ENCODE results near the gene TMEM200A. TPM values are rescaled to one million over a fixed set of nuclear protein-coding genes. Genes with fewer than 3 reads are reported as not detected.

Gene TMEM200A
- total RNA-seq, 1 experiment from 2014 or later = not detected

DNA sequence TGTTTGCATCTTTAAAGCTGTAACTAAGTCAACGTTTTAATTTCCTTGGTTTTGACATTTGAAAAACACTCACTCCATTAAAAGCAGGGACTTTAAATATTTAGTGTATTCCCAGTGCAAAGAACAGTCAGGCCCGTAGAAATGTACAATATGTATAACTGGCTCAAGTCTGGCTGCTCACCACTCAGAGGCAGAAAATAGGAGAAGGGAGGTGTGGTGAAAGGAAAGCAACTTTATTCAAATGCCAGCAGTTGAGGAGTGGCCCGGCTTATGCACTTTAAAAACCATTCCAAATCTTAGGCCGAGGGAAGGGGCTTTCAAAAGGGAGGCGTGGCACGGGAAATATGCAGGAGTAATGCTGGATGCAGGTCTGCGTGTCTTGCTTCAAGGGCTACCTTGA lies 120.6 kb downstream of the TMEM200A start:
- no peaks in the 10 kb centered on the region for H3K9me2 ChIP-seq (ENCODE audit: insufficient read depth)
- H3K27ac ChIP-seq = no peak overlapping the region
- H3K9me3 ChIP-seq (ENCODE audit: insufficient read depth, low read depth) = no peaks in the 10 kb centered on the region
- CTCF ChIA-PET = no interaction called here
- POLR2A ChIA-PET (ENCODE audit: unreplicated experiment) = no interaction called here
- no peak overlapping the region for H2AFZ ChIP-seq
- H4K20me1 ChIP-seq (ENCODE audit: insufficient read depth) = no peaks in the 10 kb centered on the region
- BruUV-seq (replicated peaks) = no TSS peak
- no peaks in the 10 kb centered on the region for H3K27me3 ChIP-seq (ENCODE audit: insufficient read depth, low read depth)
- TF ChIP-seq, protein P1, sequence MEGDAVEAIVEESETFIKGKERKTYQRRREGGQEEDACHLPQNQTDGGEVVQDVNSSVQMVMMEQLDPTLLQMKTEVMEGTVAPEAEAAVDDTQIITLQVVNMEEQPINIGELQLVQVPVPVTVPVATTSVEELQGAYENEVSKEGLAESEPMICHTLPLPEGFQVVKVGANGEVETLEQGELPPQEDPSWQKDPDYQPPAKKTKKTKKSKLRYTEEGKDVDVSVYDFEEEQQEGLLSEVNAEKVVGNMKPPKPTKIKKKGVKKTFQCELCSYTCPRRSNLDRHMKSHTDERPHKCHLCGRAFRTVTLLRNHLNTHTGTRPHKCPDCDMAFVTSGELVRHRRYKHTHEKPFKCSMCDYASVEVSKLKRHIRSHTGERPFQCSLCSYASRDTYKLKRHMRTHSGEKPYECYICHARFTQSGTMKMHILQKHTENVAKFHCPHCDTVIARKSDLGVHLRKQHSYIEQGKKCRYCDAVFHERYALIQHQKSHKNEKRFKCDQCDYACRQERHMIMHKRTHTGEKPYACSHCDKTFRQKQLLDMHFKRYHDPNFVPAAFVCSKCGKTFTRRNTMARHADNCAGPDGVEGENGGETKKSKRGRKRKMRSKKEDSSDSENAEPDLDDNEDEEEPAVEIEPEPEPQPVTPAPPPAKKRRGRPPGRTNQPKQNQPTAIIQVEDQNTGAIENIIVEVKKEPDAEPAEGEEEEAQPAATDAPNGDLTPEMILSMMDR (conservative IDR thresholded peaks at IDR 0.05) = no peak
- no peak for TF ChIP-seq EZH2 (IDR thresholded peaks at IDR 0.05; ENCODE audit: low read depth)
- no peaks in the 10 kb centered on the region for H3K79me2 ChIP-seq (ENCODE audit: low read depth)
- H3F3A ChIP-seq (ENCODE audit: insufficient read depth, low read depth) = no peaks in the 10 kb centered on the region
- no peak for DNase-seq
- no peaks in the 10 kb centered on the region for H3K4me1 ChIP-seq (replicated peaks; ENCODE audit: insufficient read depth)
- intact Hi-C loops (cut with micrococcal nuclease; ENCODE audit: unreplicated experiment) = no loop called here
- no peak overlapping the region for H3K4me2 ChIP-seq
- H3K4me3 ChIP-seq = no peak overlapping the region
- no peaks in the 10 kb centered on the region for H3K36me3 ChIP-seq (ENCODE audit: low read depth)

DNA sequence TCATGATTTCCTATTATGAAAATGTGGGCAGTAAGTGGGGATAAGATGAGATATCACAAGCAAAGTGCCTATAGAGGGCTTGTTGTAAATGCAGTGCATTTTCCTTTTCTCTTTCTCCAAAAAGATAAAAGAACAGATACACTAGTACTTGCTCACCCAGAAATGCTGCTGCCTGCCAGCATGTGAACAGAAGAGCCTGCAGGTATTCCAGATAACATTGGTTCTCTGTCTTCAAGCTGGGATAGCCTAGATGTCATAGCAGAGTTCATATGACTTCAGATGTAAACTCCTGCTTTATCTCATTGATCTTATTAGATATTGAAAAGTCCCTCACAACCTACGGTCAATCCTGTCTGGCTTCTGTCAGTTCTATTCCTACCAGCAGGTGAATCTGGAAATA lies 123.7 kb downstream of the TMEM200A start:
- H3K9me3 ChIP-seq (ENCODE audit: insufficient read depth, low read depth) = no peaks in the 10 kb centered on the region
- no peak for DNase-seq
- no peaks in the 10 kb centered on the region for H3K79me2 ChIP-seq (ENCODE audit: low read depth)
- no peaks in the 10 kb centered on the region for H3K4me1 ChIP-seq (replicated peaks; ENCODE audit: insufficient read depth)
- no peaks in the 10 kb centered on the region for H3K27me3 ChIP-seq (ENCODE audit: insufficient read depth, low read depth)
- no peak for TF ChIP-seq EZH2 (IDR thresholded peaks at IDR 0.05; ENCODE audit: low read depth)
- TF ChIP-seq, protein P1 (conservative IDR thresholded peaks at IDR 0.05) = no peak
- 0 out of 2 replicates have a peak overlapping the region, but pooled peaks have one; percentile 53 for H2AFZ ChIP-seq
- no peaks in the 10 kb centered on the region for H3F3A ChIP-seq (ENCODE audit: insufficient read depth, low read depth)
- no TSS peak for BruUV-seq (replicated peaks)
- ChIA-PET CTCF (no interaction called here), POLR2A (ENCODE audit: unreplicated experiment) (no interaction called here)
- no peaks in the 10 kb centered on the region for H3K36me3 ChIP-seq (ENCODE audit: low read depth)
- H3K4me2 ChIP-seq = no peak overlapping the region
- no peak overlapping the region for H3K27ac ChIP-seq
- intact Hi-C loops (cut with micrococcal nuclease; ENCODE audit: unreplicated experiment) = no loop called here
- no peak overlapping the region for H3K4me3 ChIP-seq
- H3K9me2 ChIP-seq (ENCODE audit: insufficient read depth) = 0 out of 2 replicates have a peak, but pooled peaks cover 4% of the 10 kb centered on the region
- no peaks in the 10 kb centered on the region for H4K20me1 ChIP-seq (ENCODE audit: insufficient read depth)

Other genes with a start within 250 kb of the TMEM200A start
- not detected in 2 replicates for gene SAMD3, start 143.1 kb upstream of the TMEM200A start, total RNA-seq (2021)